Right cardiac atrium (tissue), 5 donors: ENCODE measurements around the gene EXOC4. TPM values are rescaled to one million over a fixed set of nuclear protein-coding genes. Genes with fewer than 3 reads are reported as not detected.
"Not testable (repeated sequence)": the region's sequence is repeated elsewhere in the genome, so short reads cannot be mapped to it uniquely, and the experiment has no call there.

Source experiments
- ATAC-seq, 2 donors: fragments of 200-7000 bp; cut with Tn5 transposase; one replicate each; pipeline versions ENCODE4 v1.8.0 to v1.9.1; 2020; ENCODE audit warnings: moderate library complexity in 2 of 2, mild to moderate bottlenecking in 1 of 2
- DNase-seq, 3 donors: peaks; one replicate each; pipeline ENCODE4 v3.0.0-alpha.2; 2020
- H3K27ac ChIP-seq: one replicate; pipeline ENCODE4 v1.5.1; 2013; ENCODE audit warnings: mild to moderate bottlenecking, low read length, control low read depth, moderate library complexity
- H3K27me3 ChIP-seq: one replicate; pipeline ENCODE4 v1.6.1; 2013; ENCODE audit not compliant: control insufficient read depth, insufficient read depth
- H3K4me1 ChIP-seq: one replicate; pipeline ENCODE4 v1.6.1; 2013; ENCODE audit warnings: low read length; ENCODE audit not compliant: control insufficient read depth, insufficient read depth
- H3K4me3 ChIP-seq: one replicate; pipeline ENCODE4 v1.5.1; 2013; ENCODE audit warnings: low read length, control low read depth
- H3K9me3 ChIP-seq: one replicate; pipeline ENCODE4 v1.6.1; 2013; ENCODE audit warnings: low read length; ENCODE audit not compliant: control insufficient read depth
- WGBS: extraction: QIAGEN DNeasy Blood & Tissue Kit; methylation state at CpG from one replicate; pipeline ENCODE4 v1.1.7; 2013; 5-methylcytosine and 5-hydroxymethylcytosine counted together
- intact Hi-C, 4 donors: fragments of 100-400 bp; cut with DNase I; formaldehyde crosslinking; loops; one replicate each; pipeline versions ENCODE4 v1.11.0 to v1.14.0; 2022 to 2023
- polyA plus RNA-seq: library from polyadenylated mRNA; stranded (reverse); fragments of 200-250 nt; gene quantifications from one replicate; pipeline ENCODE4 v1.2.3, GENCODE V29; 2013
- total RNA-seq, 4 donors: library from RNA; stranded (reverse); fragmentation: NEBNext Ultra II Directional; extraction: Animal tissue kit (Norgen Biotek cat#: 25700); gene quantifications; one replicate each; pipeline ENCODE4 v1.2.1, GENCODE V29; 2021
- donor health status: healthy with polysubstance abuse.
- donor health status: DM: no; HTN: yes; CAD: no.
- donor health status: DM: no; HTN: no; CAD: no.
- donor health status: DM: no; HTN: yes; CAD: no; lungs with severe emphysema.
- donor health status: DM: yes; HTN: yes; CAD: no.

EXOC4 gene
- total and polyA plus RNA-seq, 5 donors, result 11.9 to 45.9 (median 39.7) TPM

- H3K9me3 ChIP-seq, result no peaks in the 10 kb centered on the region
- intact Hi-C loops, result no loop called here
- no peak overlapping the region for H3K27ac ChIP-seq
- WGBS, result 92% methylated on average over 3 of the region's 3 CpGs
- DNase-seq, result no peak
- no peak overlapping the region for H3K4me3 ChIP-seq
- H3K27me3 ChIP-seq, result no peaks in the 10 kb centered on the region
- no peaks in the 10 kb centered on the region for H3K4me1 ChIP-seq
- no peak for ATAC-seq
Measured at GRCh38 chr7:133776266-133776665, 523.4 kb downstream of the EXOC4 start.

DNA sequence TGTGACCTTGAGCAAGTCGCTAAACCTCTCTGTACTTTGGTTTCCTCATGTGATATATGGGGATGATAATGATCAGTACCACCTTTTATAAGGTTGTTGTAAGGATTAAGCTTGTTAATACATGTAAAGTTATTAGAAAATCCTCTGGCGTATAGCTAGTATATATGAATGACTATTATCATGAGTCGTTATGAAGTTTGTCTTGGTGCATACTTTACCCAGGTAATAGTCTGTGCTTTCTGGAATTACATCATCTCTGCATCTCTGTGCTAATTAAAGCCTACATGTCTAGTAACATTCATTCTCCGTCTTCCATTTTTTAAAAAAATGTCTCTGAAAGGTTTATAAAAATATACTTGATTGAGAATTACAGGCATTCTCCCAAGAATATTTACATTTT is 524.8 kb downstream of the EXOC4 start:
- H3K27ac ChIP-seq, result no peak overlapping the region
- no peaks in the 10 kb centered on the region for H3K27me3 ChIP-seq
- intact Hi-C loops, result no loop called here
- WGBS, result 97% methylated on average over 4 of the region's 4 CpGs
- no peak for DNase-seq
- ATAC-seq, result no peak
- H3K9me3 ChIP-seq, result no peaks in the 10 kb centered on the region
- H3K4me3 ChIP-seq, result no peak overlapping the region
- no peaks in the 10 kb centered on the region for H3K4me1 ChIP-seq

- H3K27me3 ChIP-seq, result no peaks in the 10 kb centered on the region
- intact Hi-C loops, result no loop called here
- DNase-seq (peak in 1 of 3 donors; percentile 26), ATAC-seq (no peak)
- no peaks in the 10 kb centered on the region for H3K4me1 ChIP-seq
- no peak overlapping the region for H3K4me3 ChIP-seq
- H3K9me3 ChIP-seq, result no peaks in the 10 kb centered on the region
- no peak overlapping the region for H3K27ac ChIP-seq
- 96% methylated on average over 5 of the region's 5 CpGs for WGBS
Measured at GRCh38 chr7:133778472-133778871, 525.6 kb downstream of the EXOC4 start.

DNA sequence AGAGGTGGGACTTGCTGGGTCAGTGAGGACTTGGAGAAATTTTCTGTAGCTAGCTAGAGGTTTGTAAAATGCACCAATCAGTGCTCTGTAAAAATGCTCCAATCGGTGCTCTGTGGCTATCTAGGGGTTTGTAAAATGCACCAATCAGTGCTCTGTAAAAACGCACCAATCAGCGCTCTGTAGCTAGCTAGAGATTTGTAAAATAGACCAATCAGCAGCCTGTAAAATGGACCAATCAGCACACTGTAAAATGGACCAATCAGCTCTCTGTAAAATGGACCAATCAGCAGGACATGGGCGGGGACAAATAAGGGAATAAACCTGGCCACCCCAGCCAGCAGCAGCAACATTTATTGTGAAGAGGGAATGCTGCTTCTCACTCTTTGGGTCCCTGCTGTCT is 526.7 kb downstream of the EXOC4 start:
- DNase-seq, result not testable (repeated sequence)

DNA sequence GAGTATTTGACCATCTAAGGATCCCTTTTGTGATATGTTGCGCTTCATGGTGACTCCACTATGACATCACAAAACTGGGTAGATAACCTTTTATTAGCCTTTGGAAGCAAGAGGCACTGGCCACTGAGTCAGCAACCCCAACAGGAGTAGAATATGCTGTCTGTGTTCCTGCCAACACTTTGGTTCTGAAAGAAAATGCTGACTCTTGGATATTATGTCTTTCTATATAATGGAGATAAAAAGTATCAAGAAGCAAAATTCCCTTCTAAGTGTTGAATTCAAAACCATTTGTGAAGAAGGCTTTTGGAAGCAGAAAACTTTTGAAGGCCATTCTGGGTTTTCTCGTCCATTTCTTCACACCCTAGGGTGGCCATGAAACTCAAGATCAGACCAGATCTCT is 528.0 kb downstream of the EXOC4 start:
- no peak for ATAC-seq

More for the DNA sequence above, 526.7 kb downstream of the EXOC4 start:
- ATAC-seq, H3K27ac ChIP-seq, H3K4me1 ChIP-seq, intact Hi-C loops, H3K4me3 ChIP-seq, H3K9me3 ChIP-seq, H3K27me3 ChIP-seq: not testable (repeated sequence)
- 98% methylated on average over 4 of the region's 4 CpGs for WGBS

GRCh38 chr7:133781486-133782090 is 528.7 kb downstream of the EXOC4 start:
- intact Hi-C loops, result no loop called here
- ATAC-seq, result no peak
- no peak overlapping the region for H3K27ac ChIP-seq
- no peak overlapping the region for H3K4me3 ChIP-seq
- no peaks in the 10 kb centered on the region for H3K27me3 ChIP-seq
- no peak for DNase-seq
- no peaks in the 10 kb centered on the region for H3K9me3 ChIP-seq
- no peaks in the 10 kb centered on the region for H3K4me1 ChIP-seq
- WGBS, result 64% methylated on average over 7 of the region's 7 CpGs

More for the DNA sequence above, 528.0 kb downstream of the EXOC4 start:
- H3K4me3 ChIP-seq, result no peak overlapping the region
- intact Hi-C loops, result no loop called here
- WGBS, result 67% methylated on average over 2 of the region's 2 CpGs
- no peak for DNase-seq
- H3K9me3 ChIP-seq, result no peaks in the 10 kb centered on the region
- H3K27me3 ChIP-seq, result no peaks in the 10 kb centered on the region
- H3K27ac ChIP-seq, result no peak overlapping the region
- no peaks in the 10 kb centered on the region for H3K4me1 ChIP-seq

DNA sequence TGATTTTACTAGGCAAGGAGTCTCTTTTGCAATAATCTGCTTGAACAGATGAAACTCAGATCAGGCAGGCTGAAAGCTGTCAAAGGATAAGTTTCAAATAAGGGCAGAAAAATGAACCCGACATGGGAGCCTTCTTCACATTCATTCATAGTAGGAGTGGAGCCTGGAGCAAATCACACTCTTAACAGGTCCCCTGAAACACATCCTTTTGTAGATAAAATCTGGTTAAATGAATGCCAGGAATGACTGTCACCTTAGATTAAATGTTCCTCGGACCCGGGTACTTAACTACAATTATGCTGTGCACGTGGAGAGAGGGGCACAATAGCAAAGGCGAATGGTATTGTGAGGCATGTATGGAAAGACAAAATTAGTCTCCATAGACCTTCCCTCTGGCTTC is 529.6 kb downstream of the EXOC4 start:
- no peaks in the 10 kb centered on the region for H3K4me1 ChIP-seq
- H3K4me3 ChIP-seq, result no peak overlapping the region
- DNase-seq, result no peak
- no peak for ATAC-seq
- H3K27me3 ChIP-seq, result no peaks in the 10 kb centered on the region
- WGBS, result 87% methylated on average over 5 of the region's 5 CpGs
- intact Hi-C loops, result no loop called here
- no peaks in the 10 kb centered on the region for H3K9me3 ChIP-seq
- H3K27ac ChIP-seq, result no peak overlapping the region

GRCh38 chr7:133783276-133783675 is 530.4 kb downstream of the EXOC4 start:
- DNase-seq (no peak), ATAC-seq (no peak)
- no peaks in the 10 kb centered on the region for H3K9me3 ChIP-seq
- no peak overlapping the region for H3K4me3 ChIP-seq
- no peaks in the 10 kb centered on the region for H3K27me3 ChIP-seq
- no peak overlapping the region for H3K27ac ChIP-seq
- H3K4me1 ChIP-seq, result no peaks in the 10 kb centered on the region
- 96% methylated on average over 2 of the region's 2 CpGs for WGBS
- intact Hi-C loops, result no loop called here

DNA sequence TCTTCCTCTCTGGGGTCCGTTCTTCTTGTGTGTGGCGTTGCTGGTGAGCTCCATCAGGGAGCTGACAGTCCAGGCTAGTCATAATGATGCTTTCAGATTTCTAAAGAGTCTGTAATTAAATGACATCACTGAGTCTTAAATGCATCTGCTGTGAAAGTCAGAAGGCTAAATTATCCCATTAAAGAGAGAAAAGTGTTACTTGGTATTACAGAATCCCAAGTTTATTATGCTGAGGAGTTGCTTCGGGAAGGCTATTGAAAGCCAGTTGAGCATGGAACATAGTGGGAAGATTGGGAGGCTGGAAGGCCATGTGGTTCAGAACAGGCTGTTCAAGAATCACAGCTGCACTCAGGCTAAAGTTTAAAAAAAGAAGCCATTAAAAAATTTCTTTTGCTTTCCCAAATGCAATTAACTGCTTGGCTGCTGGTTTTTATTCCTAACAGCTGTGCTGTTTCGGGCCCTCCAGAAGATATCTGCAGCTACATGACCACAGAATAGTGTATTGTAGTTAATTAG is 531.7 kb downstream of the EXOC4 start:
- intact Hi-C loops, result no loop called here
- 74% methylated on average over 4 of the region's 4 CpGs for WGBS
- Histone ChIP-seq H3K4me3 (no peak overlapping the region), H3K4me1 (no peaks in the 10 kb centered on the region), H3K9me3 (no peaks in the 10 kb centered on the region), H3K27me3 (no peaks in the 10 kb centered on the region), H3K27ac (no peak overlapping the region)
- no peak for ATAC-seq
- DNase-seq, result no peak

GRCh38 chr7:133786401-133786937 is 533.6 kb downstream of the EXOC4 start:
- H3K9me3 ChIP-seq, result no peaks in the 10 kb centered on the region
- no peaks in the 10 kb centered on the region for H3K4me1 ChIP-seq
- no peak overlapping the region for H3K4me3 ChIP-seq
- DNase-seq (no peak), ATAC-seq (no peak)
- no peak overlapping the region for H3K27ac ChIP-seq
- 52% methylated on average over 3 of the region's 3 CpGs for WGBS
- intact Hi-C loops, result no loop called here
- no peaks in the 10 kb centered on the region for H3K27me3 ChIP-seq

DNA sequence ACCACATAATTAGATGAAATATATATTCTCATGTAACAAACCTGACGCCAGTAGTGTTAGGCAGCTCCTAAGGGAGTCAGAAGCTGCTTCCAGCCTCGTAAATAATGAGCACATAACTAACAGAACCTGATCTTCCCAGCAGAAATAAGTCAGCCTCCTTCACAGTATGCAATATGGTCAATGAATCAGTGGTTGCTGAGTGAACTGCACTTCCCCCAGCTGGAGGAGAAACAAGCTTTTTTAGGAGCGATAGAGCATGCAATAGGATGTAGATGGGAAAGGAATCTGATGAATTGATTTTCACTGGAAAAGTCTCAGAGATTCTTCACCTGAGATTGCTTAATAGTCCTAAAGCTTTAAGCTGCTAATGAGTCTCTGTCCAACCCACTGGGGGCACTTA is 537.1 kb downstream of the EXOC4 start:
- ATAC-seq (no peak), DNase-seq (no peak)
- intact Hi-C loops, result no loop called here
- Histone ChIP-seq H3K27me3 (no peaks in the 10 kb centered on the region), H3K9me3 (no peaks in the 10 kb centered on the region), H3K4me1 (no peaks in the 10 kb centered on the region), H3K4me3 (no peak overlapping the region), H3K27ac (no peak overlapping the region)
- 79% methylated on average over 3 of the region's 3 CpGs for WGBS
